Measurements from ENCODE around the gene TTC13.
"Not testable (repeated sequence)": the region's sequence is repeated elsewhere in the genome, so short reads cannot be mapped to it uniquely, and the experiment has no call there.

The TTC13 gene

GRCh38 chr1:230978491-230979388 lies at the start of gene TTC13, which contains the start of gene ARV1:
Gene TTC13, minus strand, starts transcription at chr1:230978861. Its CDS starts 31 bp downstream, at chr1:230978830.
Gene ARV1, plus strand, starts transcription at chr1:230979094. Its CDS starts 12 bp downstream, at chr1:230979106.
- DNase-seq = peak; percentile 97 to 98

- DNase-seq = no peak
Measured at GRCh38 chr1:231027971-231028370, 49.3 kb upstream of the TTC13 start.

- no peak for DNase-seq
Measured at GRCh38 chr1:231027136-231027925, 48.7 kb upstream of the TTC13 start.

- no peak for DNase-seq
Measured at GRCh38 chr1:231026576-231026975, 47.9 kb upstream of the TTC13 start.

GRCh38 chr1:231023150-231023549 lies 44.5 kb upstream of the TTC13 start:
- no peak for DNase-seq

GRCh38 chr1:231022543-231022942 lies 43.9 kb upstream of the TTC13 start:
- DNase-seq = not testable (repeated sequence)

- no peak for DNase-seq
Measured at GRCh38 chr1:231021540-231022031, 42.9 kb upstream of the TTC13 start.

GRCh38 chr1:231020816-231021215 lies 42.2 kb upstream of the TTC13 start:
- DNase-seq = no peak

- DNase-seq = no peak
Measured at GRCh38 chr1:231020139-231020601, 41.5 kb upstream of the TTC13 start.

- DNase-seq = no peak
Measured at GRCh38 chr1:231019711-231020110, 41.0 kb upstream of the TTC13 start.

GRCh38 chr1:231016966-231017365 lies 38.3 kb upstream of the TTC13 start:
- no peak for DNase-seq

GRCh38 chr1:231016234-231016633 lies 37.6 kb upstream of the TTC13 start:
- no peak for DNase-seq

GRCh38 chr1:231013391-231014015 lies 34.8 kb upstream of the TTC13 start:
- no peak for DNase-seq

GRCh38 chr1:231011963-231012362 lies 33.3 kb upstream of the TTC13 start:
- DNase-seq = no peak

GRCh38 chr1:231011360-231011759 lies 32.7 kb upstream of the TTC13 start:
- no peak for DNase-seq

- not testable (repeated sequence) for DNase-seq
Measured at GRCh38 chr1:231007535-231007934, 28.9 kb upstream of the TTC13 start.

GRCh38 chr1:231001892-231002291 lies 23.2 kb upstream of the TTC13 start:
- DNase-seq = no peak

GRCh38 chr1:231000639-231001038 lies 22.0 kb upstream of the TTC13 start:
- DNase-seq = no peak

- DNase-seq = no peak
Measured at GRCh38 chr1:231000201-231000600, 21.5 kb upstream of the TTC13 start.

- DNase-seq = no peak
Measured at GRCh38 chr1:230994860-230995259, 16.2 kb upstream of the TTC13 start.

GRCh38 chr1:230992100-230992774 lies 13.6 kb upstream of the TTC13 start:
- no peak for DNase-seq

GRCh38 chr1:230987448-230987847 lies 8.8 kb upstream of the TTC13 start:
- DNase-seq = no peak

Data from activated CD4-positive, alpha-beta T cell treated with anti-CD3 and anti-CD28 coated beads, Interleukin-2, amount 50 U/mL, for 48 hours (primary cell).